HUES6 (cell line): Measurements from ENCODE around the gene RAB27B.

Experiments
- H3K27ac ChIP-seq: 2 replicates; pipeline ENCODE4 v1.7.0; 2013; ENCODE audit warnings: low read depth, mild to moderate bottlenecking, low read length, inconsistent platforms
- H3K27me3 ChIP-seq: 2 replicates; pipeline ENCODE4 v1.6.1; 2013; ENCODE audit warnings: low read length; ENCODE audit not compliant: control insufficient read depth, insufficient read depth
- H3K36me3 ChIP-seq: 2 replicates; pipeline ENCODE4 v1.6.1; 2013; ENCODE audit warnings: low read length; ENCODE audit not compliant: control insufficient read depth, insufficient read depth
- H3K4me1 ChIP-seq: 2 replicates; pipeline ENCODE4 v1.6.1; 2013; ENCODE audit warnings: low read length; ENCODE audit not compliant: control insufficient read depth, insufficient read depth
- H3K4me3 ChIP-seq: 2 replicates; pipeline ENCODE4 v1.5.1; 2013; ENCODE audit warnings: low read depth, low read length
- H3K9ac ChIP-seq: one replicate; pipeline ENCODE4 v1.6.1; 2013; ENCODE audit warnings: mild to moderate bottlenecking, low read length
- H3K9me3 ChIP-seq: 2 replicates; pipeline ENCODE4 v1.6.1; 2013; ENCODE audit warnings: low read depth, low read length; ENCODE audit not compliant: control insufficient read depth, insufficient read depth

Gene RAB27B

GRCh38 chr18:54910161-54910919, 82.1 kb downstream of the RAB27B start:
- no peaks in the 10 kb centered on the region for H3K27me3 ChIP-seq
- no peak overlapping the region for H3K9ac ChIP-seq
- no peak overlapping the region for H3K27ac ChIP-seq
- H3K4me3 ChIP-seq: no peak overlapping the region
- 0 out of 2 replicates have a peak, but pooled peaks cover 2% of the 10 kb centered on the region for H3K9me3 ChIP-seq
- no peaks in the 10 kb centered on the region for H3K4me1 ChIP-seq
- H3K36me3 ChIP-seq: no peaks in the 10 kb centered on the region

GRCh38 chr18:54911551-54911950, 83.3 kb downstream of the RAB27B start:
- Histone ChIP-seq H3K9ac (no peak overlapping the region), H3K36me3 (no peaks in the 10 kb centered on the region), H3K27ac (no peak overlapping the region), H3K4me1 (no peaks in the 10 kb centered on the region), H3K27me3 (no peaks in the 10 kb centered on the region), H3K4me3 (no peak overlapping the region), H3K9me3 (0 out of 2 replicates have a peak, but pooled peaks cover 2% of the 10 kb centered on the region)

- H3K27ac ChIP-seq: no peak overlapping the region
- no peaks in the 10 kb centered on the region for H3K4me1 ChIP-seq
- no peak overlapping the region for H3K4me3 ChIP-seq
- H3K27me3 ChIP-seq: no peaks in the 10 kb centered on the region
- H3K9me3 ChIP-seq: 0 out of 2 replicates have a peak, but pooled peaks cover 2% of the 10 kb centered on the region
- H3K9ac ChIP-seq: no peak overlapping the region
- H3K36me3 ChIP-seq: no peaks in the 10 kb centered on the region
Measured at GRCh38 chr18:54914816-54915215, 86.5 kb downstream of the RAB27B start.

- no peaks in the 10 kb centered on the region for H3K9me3 ChIP-seq
- H3K9ac ChIP-seq: no peak overlapping the region
- no peaks in the 10 kb centered on the region for H3K36me3 ChIP-seq
Measured at GRCh38 chr18:54916507-54916906, 88.2 kb downstream of the RAB27B start.

GRCh38 chr18:54918060-54918459, 89.8 kb downstream of the RAB27B start:
- Histone ChIP-seq H3K9me3 (no peaks in the 10 kb centered on the region), H3K27ac (no peak overlapping the region), H3K9ac (no peak overlapping the region), H3K4me1 (no peaks in the 10 kb centered on the region), H3K27me3 (no peaks in the 10 kb centered on the region), H3K36me3 (no peaks in the 10 kb centered on the region), H3K4me3 (no peak overlapping the region)

More at GRCh38 chr18:54916507-54916906, 88.2 kb downstream of the RAB27B start:
- H3K4me1 ChIP-seq: no peaks in the 10 kb centered on the region
- H3K27me3 ChIP-seq: no peaks in the 10 kb centered on the region
- no peak overlapping the region for H3K27ac ChIP-seq
- no peak overlapping the region for H3K4me3 ChIP-seq

GRCh38 chr18:54919412-54919811, 91.1 kb downstream of the RAB27B start:
- no peaks in the 10 kb centered on the region for H3K27me3 ChIP-seq

GRCh38 chr18:54923339-54923956, 95.2 kb downstream of the RAB27B start:
- Histone ChIP-seq H3K27ac (no peak overlapping the region), H3K4me1 (no peaks in the 10 kb centered on the region; the same call in 1 of the 2 replicates), H3K27me3 (no peaks in the 10 kb centered on the region), H3K36me3 (no peaks in the 10 kb centered on the region), H3K9me3 (no peaks in the 10 kb centered on the region), H3K4me3 (no peak overlapping the region), H3K9ac (no peak overlapping the region)

More at GRCh38 chr18:54919412-54919811, 91.1 kb downstream of the RAB27B start:
- Histone ChIP-seq H3K36me3 (no peaks in the 10 kb centered on the region), H3K9me3 (no peaks in the 10 kb centered on the region), H3K27ac (no peak overlapping the region), H3K9ac (no peak overlapping the region), H3K4me1 (no peaks in the 10 kb centered on the region; the same call in 1 of the 2 replicates), H3K4me3 (no peak overlapping the region)

GRCh38 chr18:54924948-54925347, 96.7 kb downstream of the RAB27B start:
- Histone ChIP-seq H3K4me1 (no peaks in the 10 kb centered on the region; the same call in 1 of the 2 replicates), H3K4me3 (no peak overlapping the region)

GRCh38 chr18:54926593-54927325, 98.5 kb downstream of the RAB27B start:
- Histone ChIP-seq H3K4me3 (no peak overlapping the region), H3K9ac (no peak overlapping the region), H3K36me3 (no peaks in the 10 kb centered on the region), H3K4me1 (no peaks in the 10 kb centered on the region; the same call in 1 of the 2 replicates), H3K27ac (no peak overlapping the region), H3K27me3 (no peaks in the 10 kb centered on the region), H3K9me3 (no peaks in the 10 kb centered on the region)

More at GRCh38 chr18:54924948-54925347, 96.7 kb downstream of the RAB27B start:
- no peaks in the 10 kb centered on the region for H3K36me3 ChIP-seq
- no peaks in the 10 kb centered on the region for H3K9me3 ChIP-seq
- no peaks in the 10 kb centered on the region for H3K27me3 ChIP-seq
- no peak overlapping the region for H3K27ac ChIP-seq
- H3K9ac ChIP-seq: no peak overlapping the region

- Histone ChIP-seq H3K4me3 (no peak overlapping the region), H3K9ac (no peak overlapping the region), H3K27ac (no peak overlapping the region), H3K36me3 (no peaks in the 10 kb centered on the region), H3K4me1 (no peaks in the 10 kb centered on the region; the same call in 1 of the 2 replicates), H3K27me3 (no peaks in the 10 kb centered on the region), H3K9me3 (no peaks in the 10 kb centered on the region)
Measured at GRCh38 chr18:54928236-54928635, 100.0 kb downstream of the RAB27B start.

GRCh38 chr18:54931152-54931551, 102.9 kb downstream of the RAB27B start:
- Histone ChIP-seq H3K9ac (no peak overlapping the region), H3K4me3 (no peak overlapping the region), H3K4me1 (no peaks in the 10 kb centered on the region), H3K27me3 (no peaks in the 10 kb centered on the region), H3K27ac (no peak overlapping the region), H3K36me3 (no peaks in the 10 kb centered on the region), H3K9me3 (no peaks in the 10 kb centered on the region)
